SH-SY5Y (cell line): Measurements from ENCODE around the gene RASIP1.

Experiments used
- GATA2 ChIP-seq: IDR thresholded peaks from 2 replicates; pipeline ENCODE4 v1.6.1; 2011; ENCODE audit warnings: mild to moderate bottlenecking, low read depth, low read length
- GATA3 ChIP-seq: IDR thresholded peaks from 2 replicates; pipeline ENCODE4 v1.6.1; 2011; ENCODE audit warnings: low read depth, mild to moderate bottlenecking, low read length, moderate library complexity

The RASIP1 gene

GRCh38 chr19:48740164-48740972 lies at the start of gene RASIP1:
Gene RASIP1 (minus strand): TSS chr19:48740610. CDS start chr19:48740282, 328 bp downstream.
- TF ChIP-seq GATA2 (no peak), GATA3 (no peak)

GRCh38 chr19:48784527-48784926 lies 44.1 kb upstream of the RASIP1 start:
- no peak for TF ChIP-seq GATA2
- TF ChIP-seq GATA3 = no peak

- no peak for TF ChIP-seq GATA2
- TF ChIP-seq GATA3 = no peak
Observed at GRCh38 chr19:48780631-48781391, 40.4 kb upstream of the RASIP1 start.

GRCh38 chr19:48779636-48780035 lies 39.2 kb upstream of the RASIP1 start:
- TF ChIP-seq GATA3 = no peak
- no peak for TF ChIP-seq GATA2

GRCh38 chr19:48777720-48778119 lies 37.3 kb upstream of the RASIP1 start:
- no peak for TF ChIP-seq GATA2
- no peak for TF ChIP-seq GATA3

GRCh38 chr19:48777139-48777538 lies 36.7 kb upstream of the RASIP1 start:
- TF ChIP-seq GATA3 = no peak
- no peak for TF ChIP-seq GATA2

GRCh38 chr19:48772503-48772953 lies 32.1 kb upstream of the RASIP1 start:
- TF ChIP-seq GATA3 = no peak
- TF ChIP-seq GATA2 = no peak

- TF ChIP-seq GATA2 = no peak
- no peak for TF ChIP-seq GATA3
Observed at GRCh38 chr19:48770734-48771472, 30.5 kb upstream of the RASIP1 start.

GRCh38 chr19:48770266-48770665 lies 29.9 kb upstream of the RASIP1 start:
- TF ChIP-seq GATA2 (no peak), GATA3 (no peak)

- TF ChIP-seq GATA2 (no peak), GATA3 (no peak)
Observed at GRCh38 chr19:48768994-48769713, 28.7 kb upstream of the RASIP1 start.

- TF ChIP-seq GATA2 (no peak), GATA3 (no peak)
Observed at GRCh38 chr19:48760504-48761205, 20.2 kb upstream of the RASIP1 start.

- TF ChIP-seq GATA2 (no peak), GATA3 (no peak)
Observed at GRCh38 chr19:48757741-48758144, 17.3 kb upstream of the RASIP1 start.

GRCh38 chr19:48757089-48757675 lies 16.8 kb upstream of the RASIP1 start:
- TF ChIP-seq GATA2 (no peak), GATA3 (no peak)

- TF ChIP-seq GATA2 (no peak), GATA3 (no peak)
Observed at GRCh38 chr19:48756686-48757085, 16.3 kb upstream of the RASIP1 start.

- TF ChIP-seq GATA3 = no peak
- TF ChIP-seq GATA2 = no peak
Observed at GRCh38 chr19:48756212-48756611, 15.8 kb upstream of the RASIP1 start.
